Epithelial cell of prostate (primary cell): ENCODE measurements around the gene SYNRG.
A peak's percentile ranks its signal among the peaks of the same experiment; 100 is the strongest.
"Not testable (repeated sequence)": the region's sequence is repeated elsewhere in the genome, so short reads cannot be mapped to it uniquely, and the experiment has no call there.

Source experiments
- DNase-seq: peaks from one replicate; pipeline ENCODE4 v3.0.0-alpha.2; 2011; ENCODE audit warnings: low read depth, low spot score
- H3K27ac ChIP-seq: fragments of 450-650 bp; 2 replicates; pipeline ENCODE4 v1.5.1; 2017; ENCODE audit warnings: mild to moderate bottlenecking

Gene SYNRG

GRCh38 chr17:37511642-37512041, 97.6 kb downstream of the SYNRG start:
- not testable (repeated sequence) for DNase-seq, H3K27ac ChIP-seq

GRCh38 chr17:37510056-37510455, 99.2 kb downstream of the SYNRG start:
- DNase-seq: no peak
- H3K27ac ChIP-seq: no peak overlapping the region

- DNase-seq: no peak
- no peak overlapping the region for H3K27ac ChIP-seq
Observed at GRCh38 chr17:37507111-37507510, 102.1 kb downstream of the SYNRG start.

GRCh38 chr17:37506678-37507077, 102.5 kb downstream of the SYNRG start:
- no peak overlapping the region for H3K27ac ChIP-seq
- no peak for DNase-seq

GRCh38 chr17:37505333-37505732, 103.9 kb downstream of the SYNRG start:
- no peak for DNase-seq
- no peak overlapping the region for H3K27ac ChIP-seq

- H3K27ac ChIP-seq: no peak overlapping the region
- DNase-seq: no peak
Observed at GRCh38 chr17:37503148-37503547, 106.1 kb downstream of the SYNRG start.

- DNase-seq: no peak
- H3K27ac ChIP-seq: no peak overlapping the region
Observed at GRCh38 chr17:37502009-37502936, 106.9 kb downstream of the SYNRG start.

GRCh38 chr17:37500378-37500777, 108.8 kb downstream of the SYNRG start:
- DNase-seq: no peak
- H3K27ac ChIP-seq: peak overlapping the region; percentile 26

- H3K27ac ChIP-seq: peak overlapping the region; percentile 96
- no peak for DNase-seq
Observed at GRCh38 chr17:37494971-37495370, 114.2 kb downstream of the SYNRG start.

GRCh38 chr17:37494401-37494831, 114.8 kb downstream of the SYNRG start:
- DNase-seq: no peak
- peak overlapping the region; percentile 96 for H3K27ac ChIP-seq

GRCh38 chr17:37493249-37494027, 115.8 kb downstream of the SYNRG start:
- peak; percentile 96 for DNase-seq
- peak overlapping the region; percentile 96 for H3K27ac ChIP-seq

GRCh38 chr17:37492167-37492566, 117.1 kb downstream of the SYNRG start:
- H3K27ac ChIP-seq: peak overlapping the region; percentile 96
- no peak for DNase-seq

- peak overlapping the region; percentile 96 for H3K27ac ChIP-seq
Observed at GRCh38 chr17:37490638-37491614, 118.3 kb downstream of the SYNRG start.

GRCh38 chr17:37490022-37490587, 119.1 kb downstream of the SYNRG start:
- DNase-seq: no peak
- peak overlapping the region; percentile 96 for H3K27ac ChIP-seq

More at GRCh38 chr17:37490638-37491614, 118.3 kb downstream of the SYNRG start:
- DNase-seq: no peak

- H3K27ac ChIP-seq: peak within 1 kb of the TSS; percentile 96
- DNase-seq: no peak
Observed at GRCh38 chr17:37489197-37490001, 119.8 kb downstream of the SYNRG start, which contains the start of gene DUSP14. DUSP14 (plus strand) TSS chr17:37489891; CDS start chr17:37512273, 22,382 bp downstream.

GRCh38 chr17:37488607-37489196, 120.5 kb downstream of the SYNRG start:
- peak overlapping the region; percentile 96 for H3K27ac ChIP-seq

GRCh38 chr17:37488009-37488604, 121.1 kb downstream of the SYNRG start:
- peak overlapping the region; percentile 96 for H3K27ac ChIP-seq
- no peak for DNase-seq

More at GRCh38 chr17:37488607-37489196, 120.5 kb downstream of the SYNRG start:
- DNase-seq: peak; percentile 98
